ENCODE measurements around the gene TRPV6.

- TF ChIP-seq POLR2AphosphoS5 (IDR thresholded peaks at IDR 0.05; ENCODE audit: low read depth, low read length): no peak
- TF ChIP-seq, protein P1, sequence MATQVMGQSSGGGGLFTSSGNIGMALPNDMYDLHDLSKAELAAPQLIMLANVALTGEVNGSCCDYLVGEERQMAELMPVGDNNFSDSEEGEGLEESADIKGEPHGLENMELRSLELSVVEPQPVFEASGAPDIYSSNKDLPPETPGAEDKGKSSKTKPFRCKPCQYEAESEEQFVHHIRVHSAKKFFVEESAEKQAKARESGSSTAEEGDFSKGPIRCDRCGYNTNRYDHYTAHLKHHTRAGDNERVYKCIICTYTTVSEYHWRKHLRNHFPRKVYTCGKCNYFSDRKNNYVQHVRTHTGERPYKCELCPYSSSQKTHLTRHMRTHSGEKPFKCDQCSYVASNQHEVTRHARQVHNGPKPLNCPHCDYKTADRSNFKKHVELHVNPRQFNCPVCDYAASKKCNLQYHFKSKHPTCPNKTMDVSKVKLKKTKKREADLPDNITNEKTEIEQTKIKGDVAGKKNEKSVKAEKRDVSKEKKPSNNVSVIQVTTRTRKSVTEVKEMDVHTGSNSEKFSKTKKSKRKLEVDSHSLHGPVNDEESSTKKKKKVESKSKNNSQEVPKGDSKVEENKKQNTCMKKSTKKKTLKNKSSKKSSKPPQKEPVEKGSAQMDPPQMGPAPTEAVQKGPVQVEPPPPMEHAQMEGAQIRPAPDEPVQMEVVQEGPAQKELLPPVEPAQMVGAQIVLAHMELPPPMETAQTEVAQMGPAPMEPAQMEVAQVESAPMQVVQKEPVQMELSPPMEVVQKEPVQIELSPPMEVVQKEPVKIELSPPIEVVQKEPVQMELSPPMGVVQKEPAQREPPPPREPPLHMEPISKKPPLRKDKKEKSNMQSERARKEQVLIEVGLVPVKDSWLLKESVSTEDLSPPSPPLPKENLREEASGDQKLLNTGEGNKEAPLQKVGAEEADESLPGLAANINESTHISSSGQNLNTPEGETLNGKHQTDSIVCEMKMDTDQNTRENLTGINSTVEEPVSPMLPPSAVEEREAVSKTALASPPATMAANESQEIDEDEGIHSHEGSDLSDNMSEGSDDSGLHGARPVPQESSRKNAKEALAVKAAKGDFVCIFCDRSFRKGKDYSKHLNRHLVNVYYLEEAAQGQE (IDR thresholded peaks at IDR 0.05; ENCODE audit: insufficient read depth in 1 of 2, low read depth in 2 of 2, low read length in 2 of 2): no peak
- no peak for TF ChIP-seq TAF1 (IDR thresholded peaks at IDR 0.05; ENCODE audit: borderline replicate concordance, insufficient read depth, low read length)
- no peak for TF ChIP-seq SIN3A (IDR thresholded peaks at IDR 0.05; ENCODE audit: borderline replicate concordance, insufficient read depth, low read length)
Observed at GRCh38 chr7:142915315-142915714, 29.8 kb upstream of the TRPV6 start.

Measured in PFSK-1 (cell line).